ENCODE results near the gene NFU1. TPM values are rescaled to one million over a fixed set of nuclear protein-coding genes. Genes with fewer than 3 reads are reported as not detected.

Gene NFU1
- total and polyA plus RNA-seq, 8 donors: 16.0 to 40.6 (median 20.0) TPM

DNA sequence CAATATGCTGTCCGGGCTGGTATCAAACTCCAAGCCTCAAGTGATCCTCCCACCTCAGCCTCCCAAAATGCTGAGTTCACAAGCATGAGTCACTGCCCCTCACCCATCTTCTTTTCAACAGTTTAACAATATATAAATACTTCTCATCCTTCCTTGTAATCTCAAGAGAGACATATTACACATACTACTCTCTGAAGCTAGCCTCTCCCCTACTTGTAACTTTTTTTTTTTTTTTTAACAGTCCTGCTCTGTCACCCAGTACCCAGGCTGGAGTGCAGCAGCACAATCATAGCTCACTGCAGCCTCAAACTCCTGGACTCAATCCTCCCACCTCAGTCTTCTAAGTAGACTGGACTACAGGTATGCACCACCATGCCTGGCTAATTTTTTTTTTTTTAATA, 55.9 kb downstream of the NFU1 start:
- Histone ChIP-seq H3K27ac (peak overlapping the region in 1 of 4 donors; percentile 69), H3K9me3 (no peaks in the 10 kb centered on the region), H3K4me1 (peaks cover 2 to 34% (median 20%) of the 10 kb centered on the region in 3 donors), H3K36me3 (no peaks in the 10 kb centered on the region), H3K27me3 (no peaks in the 10 kb centered on the region), H3K4me3 (no peak overlapping the region)
- whole genome bisulfite sequencing, 2 donors: 84 to 94% methylated on average over 1 of the region's 1 CpG
- TF ChIP-seq, protein P1, sequence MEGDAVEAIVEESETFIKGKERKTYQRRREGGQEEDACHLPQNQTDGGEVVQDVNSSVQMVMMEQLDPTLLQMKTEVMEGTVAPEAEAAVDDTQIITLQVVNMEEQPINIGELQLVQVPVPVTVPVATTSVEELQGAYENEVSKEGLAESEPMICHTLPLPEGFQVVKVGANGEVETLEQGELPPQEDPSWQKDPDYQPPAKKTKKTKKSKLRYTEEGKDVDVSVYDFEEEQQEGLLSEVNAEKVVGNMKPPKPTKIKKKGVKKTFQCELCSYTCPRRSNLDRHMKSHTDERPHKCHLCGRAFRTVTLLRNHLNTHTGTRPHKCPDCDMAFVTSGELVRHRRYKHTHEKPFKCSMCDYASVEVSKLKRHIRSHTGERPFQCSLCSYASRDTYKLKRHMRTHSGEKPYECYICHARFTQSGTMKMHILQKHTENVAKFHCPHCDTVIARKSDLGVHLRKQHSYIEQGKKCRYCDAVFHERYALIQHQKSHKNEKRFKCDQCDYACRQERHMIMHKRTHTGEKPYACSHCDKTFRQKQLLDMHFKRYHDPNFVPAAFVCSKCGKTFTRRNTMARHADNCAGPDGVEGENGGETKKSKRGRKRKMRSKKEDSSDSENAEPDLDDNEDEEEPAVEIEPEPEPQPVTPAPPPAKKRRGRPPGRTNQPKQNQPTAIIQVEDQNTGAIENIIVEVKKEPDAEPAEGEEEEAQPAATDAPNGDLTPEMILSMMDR (IDR thresholded peaks at IDR 0.05): no peak
- FAIRE-seq: no peak
- intact Hi-C loops (cut with DNase I): loop anchor here in 1 of 3 donors (10.0 kb wide), 1 partner anchor 53 kb away; the partner anchor contains the start of gene NFU1
- peak in 1 of 4 donors; percentile 4 for ATAC-seq
- DNase-seq: no peak

DNA sequence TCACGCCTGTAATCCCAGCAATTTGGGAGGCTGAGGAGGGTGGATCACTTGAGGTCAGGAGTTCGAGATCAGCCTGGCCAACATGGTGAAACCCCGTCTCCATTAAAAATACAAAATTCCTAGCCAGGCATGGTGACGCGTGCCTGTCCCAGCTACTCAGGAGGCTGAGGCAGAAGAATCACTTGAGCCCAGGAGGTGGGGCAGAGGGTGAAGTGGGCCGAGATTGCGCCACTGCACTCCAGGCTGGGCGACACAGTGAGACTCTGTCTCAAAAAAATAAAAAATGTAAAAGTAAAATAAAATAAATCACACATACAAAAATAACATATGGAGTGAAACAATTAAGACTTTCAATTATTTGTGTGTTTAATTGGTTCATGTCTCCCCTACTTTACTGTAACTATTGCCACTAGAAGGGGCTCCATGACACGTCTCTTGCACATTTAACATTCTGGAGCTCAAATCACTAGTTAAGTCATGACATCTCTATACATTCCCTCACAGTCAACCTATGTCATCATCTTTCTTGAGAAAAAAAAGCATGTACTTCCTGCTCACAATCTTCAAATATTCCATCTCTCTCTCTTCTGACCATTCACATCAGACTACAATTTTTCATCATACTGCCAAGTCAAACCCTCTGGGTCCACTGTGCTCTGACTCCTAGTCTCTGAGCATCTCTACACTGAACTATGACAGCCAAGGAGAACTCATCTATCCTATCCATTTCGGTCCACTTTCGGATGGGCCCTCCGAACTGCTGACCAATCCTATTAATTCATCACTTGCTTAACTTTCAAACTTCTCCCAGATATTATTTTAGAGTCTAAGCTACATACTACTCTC, 56.9 kb downstream of the NFU1 start:
- WGBS, 2 donors: 82 to 91% methylated on average over 12 of the region's 12 CpGs
- TF ChIP-seq, protein P1 (IDR thresholded peaks at IDR 0.05): no peak
- intact Hi-C loops (cut with DNase I): loop anchor here in 1 of 3 donors (10.0 kb wide), 1 partner anchor 55 kb away; the partner anchor contains the start of gene NFU1
- H3K4me3 ChIP-seq: no peak overlapping the region
- no peak for ATAC-seq
- H3K9me3 ChIP-seq: no peaks in the 10 kb centered on the region
- FAIRE-seq: no peak
- no peaks in the 10 kb centered on the region for H3K36me3 ChIP-seq
- DNase-seq: no peak
- H3K4me1 ChIP-seq: peaks cover 2 to 43% (median 28%) of the 10 kb centered on the region in 3 donors
- no peaks in the 10 kb centered on the region for H3K27me3 ChIP-seq
- H3K27ac ChIP-seq: peak overlapping the region in 1 of 4 donors; percentile 10

DNA sequence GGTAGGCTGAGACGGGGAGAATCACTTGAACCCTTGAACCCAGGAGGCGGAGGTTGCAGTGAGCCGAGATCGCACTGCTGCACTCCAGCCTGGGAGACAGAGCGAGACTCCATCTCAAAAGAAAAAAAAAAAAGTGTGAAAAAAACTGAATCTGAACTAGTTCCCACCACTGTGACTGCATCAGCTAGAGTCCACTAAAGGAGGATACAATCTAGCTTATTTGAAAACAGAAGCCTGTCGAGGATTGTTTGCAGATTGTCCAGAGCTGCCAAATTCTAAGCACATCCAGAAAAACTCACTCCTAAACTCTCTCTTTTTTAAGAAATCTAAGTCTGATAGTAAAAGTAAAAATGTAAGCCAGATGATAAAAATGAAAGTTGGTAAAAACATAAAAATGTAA, 60.8 kb downstream of the NFU1 start:
- Histone ChIP-seq H3K4me1 (peaks cover 6 to 27% (median 25%) of the 10 kb centered on the region in 3 donors), H3K36me3 (peaks cover 0 to 8% (median under 1%) of the 10 kb centered on the region in 3 donors), H3K9me3 (no peaks in the 10 kb centered on the region), H3K27ac (peak overlapping the region in 2 of 4 donors; percentile 16 to 54), H3K27me3 (no peaks in the 10 kb centered on the region), H3K4me3 (no peak overlapping the region)
- no peak for DNase-seq
- TF ChIP-seq, protein P1 (IDR thresholded peaks at IDR 0.05): no peak
- no peak for FAIRE-seq
- WGBS, 2 donors: 72 to 81% methylated on average over 6 of the region's 6 CpGs
- intact Hi-C loops (cut with DNase I): no loop called here
- ATAC-seq: peak; percentile 37 to 41 (median 38)

DNA sequence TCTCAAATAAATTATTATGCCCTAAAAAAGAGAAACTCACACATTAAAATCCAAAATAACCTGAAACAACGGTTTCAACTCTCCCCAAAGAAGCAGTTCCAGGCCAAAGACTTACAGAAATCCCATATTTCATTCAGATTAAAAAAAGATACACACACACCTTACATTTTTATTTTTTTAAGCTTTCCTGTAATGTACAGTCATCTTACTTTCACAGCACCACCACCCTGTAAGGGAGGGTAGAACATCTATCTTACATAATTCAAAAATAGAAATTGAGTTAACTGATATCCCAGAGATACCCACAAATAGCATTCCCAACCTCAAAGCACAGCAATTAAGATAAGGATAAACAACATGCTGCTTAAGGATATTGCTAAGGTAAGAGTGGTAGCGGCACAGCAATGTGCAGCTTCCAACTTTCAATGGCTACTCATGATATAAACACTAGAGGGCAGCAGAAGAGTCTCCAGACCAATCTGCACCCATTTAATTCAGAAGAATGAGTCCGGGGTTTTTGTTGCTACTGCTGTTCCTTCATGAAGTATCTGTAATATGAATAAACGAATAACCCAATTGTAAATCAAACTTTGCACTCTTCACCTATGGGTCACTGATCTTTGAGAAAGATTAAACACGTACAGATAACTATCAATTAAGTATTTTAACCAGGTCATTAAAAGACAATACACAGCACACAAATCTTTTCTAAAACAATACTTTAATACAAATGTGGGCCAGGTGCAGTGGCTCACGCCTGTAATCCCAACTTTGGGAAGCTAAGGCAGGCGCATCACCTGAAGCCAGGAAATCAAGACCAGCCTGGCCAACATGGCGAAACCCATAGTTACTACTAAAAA, 61.5 kb downstream of the NFU1 start:
- DNase-seq (no peak), FAIRE-seq (no peak), ATAC-seq (peak; percentile 68 to 94 (median 86))
- H3K27ac ChIP-seq: peak overlapping the region in 2 of 4 donors; percentile 16 to 54
- no peaks in the 10 kb centered on the region for H3K27me3 ChIP-seq
- peaks cover 0 to 9% (median 5%) of the 10 kb centered on the region in 3 donors for H3K36me3 ChIP-seq
- TF ChIP-seq, protein P1 (IDR thresholded peaks at IDR 0.05): peak; percentile 14 to 53 (median 46)
- intact Hi-C loops (cut with DNase I): no loop called here
- no peaks in the 10 kb centered on the region for H3K9me3 ChIP-seq
- H3K4me1 ChIP-seq: peaks cover 6 to 21% (median 20%) of the 10 kb centered on the region in 3 donors
- 53 to 59% methylated on average over 8 of the region's 8 CpGs for WGBS, 2 donors
- no peak overlapping the region for H3K4me3 ChIP-seq
